Sciatic nerve (tissue), 2 donors: ENCODE measurements around the gene FNIP2. TPM values are rescaled to one million over a fixed set of nuclear protein-coding genes. Genes with fewer than 3 reads are reported as not detected.
"Not testable (repeated sequence)": the region's sequence is repeated elsewhere in the genome, so short reads cannot be mapped to it uniquely, and the experiment has no call there.

ENCODE experiments used
- ATAC-seq: fragments of 200-7000 bp; cut with Tn5 transposase; one replicate; pipeline ENCODE4 v1.9.1; 2020; ENCODE audit warnings: mild to moderate bottlenecking, moderate library complexity
- DNase-seq: peaks from one replicate; pipeline ENCODE4 v3.0.0-alpha.2; 2020; ENCODE audit warnings: low spot score
- intact Hi-C: fragments of 100-400 bp; cut with DNase I; formaldehyde crosslinking; loops from one replicate; pipeline ENCODE4 v1.14.2; 2022
- total RNA-seq: library from RNA; stranded (reverse); fragmentation: NEBNext Ultra II Directional; extraction: Animal tissue kit (Norgen Biotek cat#: 25700); gene quantifications from one replicate; pipeline ENCODE4 v1.2.1, GENCODE V29; 2021
- donor health status: DM: no; HTN: no; CAD: no.
- donor health status: DM: no; HTN: no; CAD: no.

FNIP2 gene
- total RNA-seq, 1 donor from 2014 or later, result 48.7 TPM

GRCh38 chr4:158875455-158875854 lies 106.6 kb downstream of the FNIP2 start:
- DNase-seq (no peak), ATAC-seq (no peak)
- intact Hi-C loops, result no loop called here

- DNase-seq (no peak), ATAC-seq (no peak)
- intact Hi-C loops, result no loop called here
These were observed 108.2 kb downstream of the FNIP2 start for GRCh38 chr4:158877069-158877468.

GRCh38 chr4:158882142-158882541 lies 113.3 kb downstream of the FNIP2 start:
- DNase-seq, intact Hi-C loops, ATAC-seq: not testable (repeated sequence)

- peak; percentile 48 for ATAC-seq
- intact Hi-C loops, result no loop called here
These were observed 115.5 kb downstream of the FNIP2 start for GRCh38 chr4:158884280-158884679.

GRCh38 chr4:158885564-158885963 lies 116.7 kb downstream of the FNIP2 start:
- intact Hi-C loops, result no loop called here
- DNase-seq (no peak), ATAC-seq (no peak)

More at GRCh38 chr4:158884280-158884679, 115.5 kb downstream of the FNIP2 start:
- DNase-seq, result no peak

GRCh38 chr4:158890294-158890693 lies 121.5 kb downstream of the FNIP2 start:
- DNase-seq, result no peak
- intact Hi-C loops, result no loop called here
- no peak for ATAC-seq

GRCh38 chr4:158891256-158891655 lies 122.4 kb downstream of the FNIP2 start:
- ATAC-seq (no peak), DNase-seq (no peak)
- intact Hi-C loops, result no loop called here

GRCh38 chr4:158894826-158895225 lies 126.0 kb downstream of the FNIP2 start:
- intact Hi-C loops, result no loop called here
- ATAC-seq, result no peak
- DNase-seq, result no peak

- DNase-seq (no peak), ATAC-seq (peak; percentile 69)
- intact Hi-C loops, result no loop called here
These were observed 127.2 kb downstream of the FNIP2 start for GRCh38 chr4:158895797-158896576.

GRCh38 chr4:158896577-158897238 lies 127.9 kb downstream of the FNIP2 start:
- peak; percentile 44 for ATAC-seq
- DNase-seq, intact Hi-C loops: not testable (repeated sequence)

GRCh38 chr4:158900408-158900807 lies 131.6 kb downstream of the FNIP2 start:
- ATAC-seq, DNase-seq, intact Hi-C loops: not testable (repeated sequence)

GRCh38 chr4:158902280-158903078 lies 133.7 kb downstream of the FNIP2 start:
- DNase-seq (peak; percentile 66), ATAC-seq (peak; percentile 62)
- intact Hi-C loops, result not testable (repeated sequence)

GRCh38 chr4:158903079-158903456 lies 134.2 kb downstream of the FNIP2 start:
- ATAC-seq (peak; percentile 22), DNase-seq (no peak)
- intact Hi-C loops, result no loop called here

- DNase-seq (no peak), ATAC-seq (no peak)
- intact Hi-C loops, result no loop called here
These were observed 134.7 kb downstream of the FNIP2 start for GRCh38 chr4:158903472-158904043.

- DNase-seq (no peak), ATAC-seq (no peak)
- intact Hi-C loops, result no loop called here
These were observed 136.0 kb downstream of the FNIP2 start for GRCh38 chr4:158904815-158905214.

- intact Hi-C loops, result no loop called here
- no peak for DNase-seq
- ATAC-seq, result no peak
These were observed 137.2 kb downstream of the FNIP2 start for GRCh38 chr4:158906073-158906472.

GRCh38 chr4:158912390-158912789 lies 143.6 kb downstream of the FNIP2 start:
- ATAC-seq (peak; percentile 41), DNase-seq (no peak)
- intact Hi-C loops, result no loop called here

- ATAC-seq (peak; percentile 81), DNase-seq (no peak)
- intact Hi-C loops, result no loop called here
These were observed 144.0 kb downstream of the FNIP2 start for GRCh38 chr4:158912806-158913205.

- intact Hi-C loops, result no loop called here
- peak; percentile 66 for ATAC-seq
These were observed 144.9 kb downstream of the FNIP2 start for GRCh38 chr4:158913766-158914165.

More at GRCh38 chr4:158913766-158914165, 144.9 kb downstream of the FNIP2 start:
- no peak for DNase-seq
